Small intestine (tissue), 7 donors: ENCODE results near the gene NCBP3. TPM values are rescaled to one million over a fixed set of nuclear protein-coding genes. Genes with fewer than 3 reads are reported as not detected.
A peak's percentile ranks its signal among the peaks of the same experiment; 100 is the strongest.

Experiments used
- DNase-seq, 2 donors: peaks; one replicate each; pipeline versions ENCODE4 v3.0.0 to v3.0.0-alpha.2; 2013
- FAIRE-seq: peaks from 2 replicates; lab custom pipeline; 2012; peaks lifted over from hg19 to GRCh38; lab: Jason Lieb, UNC
- H3K27ac ChIP-seq, 3 donors: one replicate each; pipeline ENCODE4 v1.5.1; 2013; ENCODE audit warnings: low read length in 2 of 3, mild to moderate bottlenecking in 2 of 3, control low read depth in 1 of 3, inconsistent platforms in 1 of 3, low read depth in 1 of 3, moderate library complexity in 1 of 3
- H3K27me3 ChIP-seq, 3 donors: one replicate each; pipeline ENCODE4 v1.6.1; 2013; ENCODE audit warnings: low read length in 3 of 3, inconsistent platforms in 1 of 3; ENCODE audit not compliant: control insufficient read depth in 3 of 3, insufficient read depth in 3 of 3
- H3K36me3 ChIP-seq, 3 donors: one replicate each; pipeline ENCODE4 v1.6.1; 2013; ENCODE audit warnings: low read length in 3 of 3, inconsistent platforms in 1 of 3, low read depth in 1 of 3, mild to moderate bottlenecking in 1 of 3, moderate library complexity in 1 of 3; ENCODE audit not compliant: control insufficient read depth in 3 of 3, insufficient read depth in 2 of 3
- H3K4me1 ChIP-seq, 3 donors: one replicate each; pipeline ENCODE4 v1.6.1; 2013; ENCODE audit warnings: low read length in 2 of 3, inconsistent platforms in 1 of 3, low read depth in 1 of 3, mild to moderate bottlenecking in 1 of 3, moderate library complexity in 1 of 3; ENCODE audit not compliant: control insufficient read depth in 3 of 3, insufficient read depth in 2 of 3
- H3K4me3 ChIP-seq, 3 donors: one replicate each; pipeline ENCODE4 v1.5.1; 2013; ENCODE audit warnings: low read length in 3 of 3, control low read depth in 1 of 3, inconsistent platforms in 1 of 3, low read depth in 1 of 3, mild to moderate bottlenecking in 1 of 3, moderate library complexity in 1 of 3
- H3K9me3 ChIP-seq, 2 donors: one replicate each; pipeline ENCODE4 v1.6.1; 2013; ENCODE audit warnings: low read depth in 1 of 2, low read length in 1 of 2; ENCODE audit not compliant: control insufficient read depth in 2 of 2, insufficient read depth in 1 of 2
- WGBS, 3 donors: extraction: QIAGEN DNeasy Blood & Tissue Kit; methylation state at CpG; one replicate each; pipeline ENCODE4 v1.1.7; 2013; 5-methylcytosine and 5-hydroxymethylcytosine counted together
- polyA plus RNA-seq, 4 donors: library from polyadenylated mRNA; stranded (reverse) in 3 of 4; unstranded in 1 of 4; fragments of 200-250 nt in 3 of 4; fragments of 120-200 nt in 1 of 4; gene quantifications; one replicate each; pipeline versions ENCODE4 v1.2.1 to v1.2.3, GENCODE V29; 2013
- donor health status: healthy with polysubstance abuse.
- donor health status: control.
- donor health status: control.
- donor health status: Bipolar disorder and iron deficiency.
- donor health status: healthy.

The NCBP3 gene
- polyA plus RNA-seq, 4 donors: 14.9 to 64.3 (median 21.2) TPM

GRCh38 chr17:3877220-3877619 is 31.2 kb upstream of the NCBP3 start:
- Histone ChIP-seq H3K27me3 (no peaks in the 10 kb centered on the region), H3K9me3 (no peaks in the 10 kb centered on the region), H3K4me3 (no peak overlapping the region), H3K36me3 (peaks cover 0 to 77% (median 0%) of the 10 kb centered on the region in 3 donors), H3K4me1 (peaks cover 0 to 11% (median 2%) of the 10 kb centered on the region in 3 donors), H3K27ac (no peak overlapping the region)
- 72 to 82% (median 73%) methylated on average over 8 of the region's 8 CpGs for WGBS, 3 donors
- DNase-seq (no peak), FAIRE-seq (no peak)

- 94 to 95% (median 94%) methylated on average over 7 of the region's 7 CpGs for WGBS, 3 donors
Observed at GRCh38 chr17:3875317-3875716, 29.3 kb upstream of the NCBP3 start.

GRCh38 chr17:3873862-3874261 is 27.8 kb upstream of the NCBP3 start:
- FAIRE-seq (no peak), DNase-seq (no peak)
- H3K4me3 ChIP-seq: no peak overlapping the region
- no peaks in the 10 kb centered on the region for H3K27me3 ChIP-seq
- WGBS, 3 donors: 91 to 97% (median 94%) methylated on average over 10 of the region's 10 CpGs
- no peak overlapping the region for H3K27ac ChIP-seq
- H3K36me3 ChIP-seq: peaks cover 0 to 76% (median 0%) of the 10 kb centered on the region in 3 donors
- H3K4me1 ChIP-seq: no peaks in the 10 kb centered on the region
- H3K9me3 ChIP-seq: no peaks in the 10 kb centered on the region

More at GRCh38 chr17:3875317-3875716, 29.3 kb upstream of the NCBP3 start:
- FAIRE-seq (no peak), DNase-seq (no peak)
- Histone ChIP-seq H3K27ac (no peak overlapping the region), H3K4me1 (peaks cover 0 to 11% (median 2%) of the 10 kb centered on the region in 3 donors), H3K4me3 (no peak overlapping the region), H3K27me3 (no peaks in the 10 kb centered on the region), H3K36me3 (peaks cover 0 to 77% (median 0%) of the 10 kb centered on the region in 3 donors), H3K9me3 (no peaks in the 10 kb centered on the region)

- Histone ChIP-seq H3K4me1 (no peaks in the 10 kb centered on the region), H3K36me3 (peaks cover 0 to 69% (median 0%) of the 10 kb centered on the region in 3 donors), H3K27me3 (no peaks in the 10 kb centered on the region), H3K27ac (no peak overlapping the region), H3K9me3 (no peaks in the 10 kb centered on the region), H3K4me3 (no peak overlapping the region)
- 18 to 43% (median 19%) methylated on average over 11 of the region's 11 CpGs for WGBS, 3 donors
- peak in 1 of 2 donors; percentile 48 for DNase-seq
- no peak for FAIRE-seq
Observed at GRCh38 chr17:3870871-3871306, 24.8 kb upstream of the NCBP3 start.

- WGBS, 3 donors: 74 to 79% (median 75%) methylated on average over 11 of the region's 11 CpGs
Observed at GRCh38 chr17:3867606-3868005, 21.6 kb upstream of the NCBP3 start.

GRCh38 chr17:3867106-3867505 is 21.1 kb upstream of the NCBP3 start:
- 75 to 85% (median 81%) methylated on average over 17 of the region's 17 CpGs for WGBS, 3 donors
- peaks cover 0 to 63% (median 0%) of the 10 kb centered on the region in 3 donors for H3K36me3 ChIP-seq
- FAIRE-seq: no peak
- no peak for DNase-seq
- no peaks in the 10 kb centered on the region for H3K4me1 ChIP-seq
- no peaks in the 10 kb centered on the region for H3K9me3 ChIP-seq
- H3K27me3 ChIP-seq: no peaks in the 10 kb centered on the region
- no peak overlapping the region for H3K27ac ChIP-seq
- H3K4me3 ChIP-seq: no peak overlapping the region

More at GRCh38 chr17:3867606-3868005, 21.6 kb upstream of the NCBP3 start:
- no peak for FAIRE-seq
- no peak overlapping the region for H3K4me3 ChIP-seq
- no peaks in the 10 kb centered on the region for H3K9me3 ChIP-seq
- H3K36me3 ChIP-seq: peaks cover 0 to 63% (median 0%) of the 10 kb centered on the region in 3 donors
- H3K4me1 ChIP-seq: no peaks in the 10 kb centered on the region
- no peak overlapping the region for H3K27ac ChIP-seq
- DNase-seq: no peak
- no peaks in the 10 kb centered on the region for H3K27me3 ChIP-seq

- no peaks in the 10 kb centered on the region for H3K27me3 ChIP-seq
- no peaks in the 10 kb centered on the region for H3K9me3 ChIP-seq
- no peak overlapping the region for H3K27ac ChIP-seq
- no peak for DNase-seq
- WGBS, 3 donors: 94 to 96% (median 96%) methylated on average over 19 to 21 of the region's 21 CpGs
- peaks cover 0 to 67% (median 0%) of the 10 kb centered on the region in 3 donors for H3K36me3 ChIP-seq
- no peak overlapping the region for H3K4me3 ChIP-seq
- no peak for FAIRE-seq
- no peaks in the 10 kb centered on the region for H3K4me1 ChIP-seq
Observed at GRCh38 chr17:3866276-3866675, 20.2 kb upstream of the NCBP3 start.

GRCh38 chr17:3865176-3865575 is 19.1 kb upstream of the NCBP3 start:
- Histone ChIP-seq H3K36me3 (peaks cover 0 to 70% (median 0%) of the 10 kb centered on the region in 3 donors), H3K4me3 (no peak overlapping the region), H3K27ac (no peak overlapping the region), H3K4me1 (no peaks in the 10 kb centered on the region), H3K9me3 (no peaks in the 10 kb centered on the region), H3K27me3 (no peaks in the 10 kb centered on the region)
- DNase-seq (no peak), FAIRE-seq (no peak)
- 72 to 84% (median 84%) methylated on average over 8 of the region's 8 CpGs for WGBS, 3 donors

- Histone ChIP-seq H3K27ac (no peak overlapping the region), H3K4me3 (no peak overlapping the region), H3K4me1 (no peaks in the 10 kb centered on the region), H3K9me3 (no peaks in the 10 kb centered on the region), H3K36me3 (peaks cover 0 to 69% (median 0%) of the 10 kb centered on the region in 3 donors), H3K27me3 (no peaks in the 10 kb centered on the region)
- DNase-seq (no peak), FAIRE-seq (no peak)
- 80 to 87% (median 83%) methylated on average over 10 of the region's 10 CpGs for WGBS, 3 donors
Observed at GRCh38 chr17:3864534-3864933, 18.5 kb upstream of the NCBP3 start.
